Gastroesophageal sphincter (tissue), 3 donors: ENCODE data around the gene LYL1.

Experiments used
- CTCF ChIP-seq, 4 experiments: fragments of 200-600 bp in 2 of 4; fragments of 450-650 bp in 2 of 4; sonication (generic) in 1 of 4; IDR thresholded peaks; one replicate each; pipeline ENCODE4 v1.5.1; 2017 to 2019; ENCODE audit warnings: antibody characterized with exemption in 4 of 4, mild to moderate bottlenecking in 2 of 4, moderate library complexity in 2 of 4
- EP300 ChIP-seq: sonication (generic); formaldehyde crosslinking; IDR thresholded peaks from one replicate; pipeline ENCODE4 v1.6.1; 2017; ENCODE audit warnings: antibody characterized with exemption, mild to moderate bottlenecking

DNA sequence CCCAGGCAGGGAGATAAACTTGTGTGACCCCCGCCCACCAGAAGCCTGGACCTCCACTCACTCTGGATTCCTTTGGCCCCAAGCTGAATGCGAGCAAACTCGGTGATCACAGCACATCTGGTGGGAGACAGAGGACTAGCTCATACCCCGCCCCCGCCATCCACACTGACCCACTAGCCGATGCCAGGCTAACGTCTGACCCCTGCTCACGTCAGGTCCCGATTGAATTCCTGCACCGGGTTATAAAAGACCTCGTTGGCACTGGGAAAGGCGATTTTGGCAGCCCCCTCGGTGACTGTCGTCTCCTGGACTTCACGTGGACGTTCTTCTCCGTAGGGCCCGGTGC is 13.3 kb upstream of the LYL1 start:
- TF ChIP-seq CTCF (IDR thresholded peaks at IDR 0.05) (no peak), EP300 (no peak)
